HCT116 (cell line): ENCODE measurements around the gene TMIGD3. TPM values are rescaled to one million over a fixed set of nuclear protein-coding genes. Genes with fewer than 3 reads are reported as not detected.

Source experiments
- ATAC-seq: fragments of 200-7000 bp; cut with Tn5 transposase; 2 replicates; pipeline ENCODE4 v1.9.1; 2020; ENCODE audit warnings: mild to moderate bottlenecking, moderate library complexity
- BruUV-seq: library from RNA; stranded (reverse); fragments of 400-500 nt; replicated peaks from 2 replicates; lab custom pipeline; 2021; lab: Mats Ljungman, UMichigan
- CTCF ChIA-PET: fragments of 300-600 bp; sonication (Branson Sonifier 250); formaldehyde crosslinking; loops from one replicate; lab custom pipeline; 2021; ENCODE audit warnings: antibody characterized with exemption; lab: Charles Lee
- POLR2A ChIA-PET: fragments of 300-600, 350-600 bp; sonication (Branson Sonifier 250); formaldehyde crosslinking; loops from one replicate; lab custom pipeline; 2021; ENCODE audit warnings: antibody characterized with exemption; lab: Charles Lee
- RAD21 ChIA-PET, 2 experiments: fragments of 300-600 bp; sonication (Branson Sonifier 250); formaldehyde crosslinking; loops; one replicate each; lab custom pipeline; 2023; ENCODE audit warnings: low total read pairs in 2 of 2; ENCODE audit not compliant: uncharacterized antibody in 2 of 2, unreplicated experiment in 2 of 2, low non-redundant PET in 1 of 2; lab: Charles Lee
- DNase-seq: peaks from one replicate; pipeline ENCODE4 v3.0.0-alpha.2; 2010; ENCODE audit warnings: low read depth, low spot score
- H2AFZ ChIP-seq: fragments of 200-600 bp; shearing (Covaris generic), sonication (generic); 2 replicates; pipeline ENCODE4 v1.6.1; 2017; ENCODE audit warnings: low read depth, mixed run types, mixed read lengths, antibody characterized with exemption, low read length; ENCODE audit not compliant: poor library complexity, severe bottlenecking
- H3K27ac ChIP-seq: 2 replicates; pipeline ENCODE4 v1.5.1; 2012; ENCODE audit warnings: low read depth, low read length
- H3K27me3 ChIP-seq: fragments of 200-600 bp; sonication (generic); 2 replicates; pipeline ENCODE4 v1.6.1; 2016; ENCODE audit warnings: mixed run types, low read length, mixed read lengths; ENCODE audit not compliant: insufficient read depth
- H3K36me3 ChIP-seq, 2 experiments: fragments of 200-500 bp in 1 of 2; fragments of 200-600 bp in 1 of 2; sonication (Bioruptor generic) in 1 of 2; sonication (generic) in 1 of 2; 2 replicates each; pipeline versions ENCODE4 v1.5.1 to v1.6.1; 2014 to 2016; ENCODE audit warnings: low read length in 2 of 2, inconsistent platforms in 1 of 2, mixed read lengths in 1 of 2, mixed run types in 1 of 2; ENCODE audit not compliant: insufficient read depth in 2 of 2, control insufficient read depth in 1 of 2
- H3K4me1 ChIP-seq, 2 experiments: fragments of 200-600 bp in 1 of 2; sonication (generic) in 1 of 2; 2 replicates each; pipeline versions ENCODE4 v1.5.1 to v1.6.1; 2012 to 2017; ENCODE audit warnings: low read length in 2 of 2, inconsistent platforms in 1 of 2, mild to moderate bottlenecking in 1 of 2, mixed read lengths in 1 of 2, mixed run types in 1 of 2, moderate library complexity in 1 of 2; ENCODE audit not compliant: insufficient read depth in 2 of 2, control insufficient read depth in 1 of 2
- H3K4me2 ChIP-seq: fragments of 200-600 bp; sonication (generic); 2 replicates; pipeline ENCODE4 v1.6.1; 2017; ENCODE audit warnings: mixed run types, low read length, mixed read lengths
- H3K4me3 ChIP-seq, 2 experiments: fragments of 200-600 bp in 1 of 2; sonication (generic) in 1 of 2; replicated peaks in 1 of 2; 2 replicates each; pipeline ENCODE4 v1.5.1; 2011 to 2016; ENCODE audit warnings: low read length in 2 of 2, control low read depth in 1 of 2, low read depth in 1 of 2, mild to moderate bottlenecking in 1 of 2, mixed read lengths in 1 of 2, mixed run types in 1 of 2
- H3K79me2 ChIP-seq: fragments of 200-600 bp; sonication (generic); 2 replicates; pipeline ENCODE4 v1.6.1; 2017; ENCODE audit warnings: mild to moderate bottlenecking, mixed run types, low read length, moderate library complexity, mixed read lengths; ENCODE audit not compliant: insufficient read depth
- H3K9ac ChIP-seq: fragments of 200-600 bp; sonication (generic); 2 replicates; pipeline ENCODE4 v1.6.1; 2016; ENCODE audit warnings: low read length, mixed read lengths
- H3K9me2 ChIP-seq: fragments of 200-600 bp; sonication (generic), shearing (Covaris generic); 2 replicates; pipeline ENCODE4 v1.6.1; 2017; ENCODE audit warnings: mixed run types, mild to moderate bottlenecking, moderate library complexity; ENCODE audit not compliant: insufficient read depth
- H3K9me3 ChIP-seq, 2 experiments: fragments of 200-500 bp in 1 of 2; fragments of 200-600 bp in 1 of 2; sonication (Bioruptor generic) in 1 of 2; sonication (generic) in 1 of 2; 2 replicates each; pipeline ENCODE4 v1.6.1; 2014 to 2017; ENCODE audit warnings: low read length in 2 of 2, mixed read lengths in 2 of 2, inconsistent platforms in 1 of 2, low read depth in 1 of 2, mild to moderate bottlenecking in 1 of 2, mixed run types in 1 of 2, moderate library complexity in 1 of 2; ENCODE audit not compliant: control insufficient read depth in 1 of 2, insufficient read depth in 1 of 2
- H4K20me1 ChIP-seq: fragments of 200-600 bp; sonication (generic), shearing (Covaris generic); 2 replicates; pipeline ENCODE4 v1.6.1; 2017; ENCODE audit warnings: mixed run types, mild to moderate bottlenecking, moderate library complexity; ENCODE audit not compliant: insufficient read depth
- CBX3 ChIP-seq: IDR thresholded peaks from 2 replicates; pipeline ENCODE4 v1.6.1; 2012; ENCODE audit warnings: low read depth
- EGR1 ChIP-seq: IDR thresholded peaks from 2 replicates; pipeline ENCODE4 v1.6.1; 2012; ENCODE audit warnings: low read depth
- ELF1 ChIP-seq: IDR thresholded peaks from 2 replicates; pipeline ENCODE4 v1.6.1; 2012; ENCODE audit warnings: low read depth, borderline replicate concordance
- EZH2 ChIP-seq: fragments of 200-600 bp; sonication (generic); IDR thresholded peaks from 2 replicates; pipeline ENCODE4 v1.6.1; 2017; ENCODE audit warnings: antibody characterized with exemption, mixed run types
- EZH2phosphoT487 ChIP-seq: fragments of 200-600 bp; IDR thresholded peaks from 2 replicates; pipeline ENCODE4 v1.6.1; 2018; ENCODE audit warnings: antibody characterized with exemption, borderline replicate concordance
- FOSL1 ChIP-seq: IDR thresholded peaks from 2 replicates; pipeline ENCODE4 v1.6.1; 2012; ENCODE audit warnings: low read depth
- POLR2A ChIP-seq: IDR thresholded peaks from 2 replicates; pipeline ENCODE4 v1.7.0; 2011; ENCODE audit warnings: borderline replicate concordance; ENCODE audit not compliant: insufficient read depth, insufficient read length; ENCODE audit errors: extremely low read depth
- POLR2AphosphoS5 ChIP-seq: IDR thresholded peaks from 2 replicates; pipeline ENCODE4 v1.6.1; 2011; ENCODE audit warnings: mild to moderate bottlenecking, low read depth, low read length, moderate library complexity
- RAD21 ChIP-seq: IDR thresholded peaks from 2 replicates; pipeline ENCODE4 v1.6.1; 2012; ENCODE audit warnings: low read depth, mild to moderate bottlenecking
- SIN3A ChIP-seq: IDR thresholded peaks from 2 replicates; pipeline ENCODE4 v1.6.1; 2012; ENCODE audit warnings: low read depth
- TCF7L2 ChIP-seq: IDR thresholded peaks from 2 replicates; pipeline ENCODE4 v1.7.0; 2011; ENCODE audit warnings: borderline replicate concordance, inconsistent platforms; ENCODE audit not compliant: insufficient read depth, insufficient read length; ENCODE audit errors: extremely low read depth
- ZFX ChIP-seq: fragments of 450-650 bp; IDR thresholded peaks from 2 replicates; pipeline ENCODE4 v1.6.1; 2017
- ZNF274 ChIP-seq: fragments of 200-500 bp; sonication (Bioruptor generic); IDR thresholded peaks from 2 replicates; pipeline ENCODE4 v1.6.1; 2014; ENCODE audit warnings: mild to moderate bottlenecking, low read depth, low read length, inconsistent platforms
- intact Hi-C: fragments of 100-400 bp; cut with micrococcal nuclease; formaldehyde crosslinking; loops from 2 replicates; pipeline ENCODE4 v1.10.0; 2022
- total RNA-seq: library from RNA; stranded (reverse); gene quantifications from one replicate; pipeline ENCODE4 v1.2.1, GENCODE V29; 2021; ENCODE audit not compliant: unreplicated experiment
- TF ChIP-seq, protein P1 (sequence below): IDR thresholded peaks from 2 replicates; pipeline ENCODE4 v1.6.1; 2012; ENCODE audit warnings: low read depth
- TF ChIP-seq, protein P2 (sequence below): IDR thresholded peaks from 2 replicates; pipeline ENCODE4 v1.6.1; 2012
- TF ChIP-seq, protein P3 (sequence below), 3 experiments: fragments of 200-600 bp in 1 of 3; sonication (generic) in 1 of 3; IDR thresholded peaks in 2 of 3; conservative IDR thresholded peaks in 1 of 3; 2 replicates each; pipeline ENCODE4 v1.5.1; 2012 to 2017; ENCODE audit warnings: low read depth in 2 of 3, low read length in 2 of 3, antibody characterized with exemption in 1 of 3, borderline replicate concordance in 1 of 3, control low read depth in 1 of 3, mild to moderate bottlenecking in 1 of 3, mixed read lengths in 1 of 3, mixed run types in 1 of 3, moderate library complexity in 1 of 3; ENCODE audit not compliant: insufficient read depth in 1 of 3
- TF ChIP-seq, protein P4 (sequence below): IDR thresholded peaks from 2 replicates; pipeline ENCODE4 v1.6.1; 2012

TMIGD3 gene
- total RNA-seq, 1 experiment from 2014 or later = not detected

DNA sequence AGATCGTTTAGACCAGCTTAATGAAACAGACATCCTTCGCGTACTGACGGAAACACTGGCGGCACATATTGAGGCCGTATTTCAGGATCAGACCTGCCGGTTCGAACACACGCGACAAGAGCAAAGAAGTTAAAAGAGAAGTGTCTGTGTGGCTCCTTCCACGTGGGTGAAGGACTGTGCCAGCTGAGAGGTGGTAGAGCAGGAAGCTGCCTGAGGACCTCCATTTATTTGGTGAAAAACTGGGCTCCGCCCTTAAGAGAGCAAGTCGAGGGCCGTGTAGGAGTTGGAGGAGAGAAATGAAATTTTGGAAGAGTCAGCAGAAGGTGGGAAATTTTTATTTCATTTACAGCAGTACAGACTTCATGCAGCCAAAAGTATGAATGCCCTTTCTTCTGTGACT lies 38.8 kb upstream of the TMIGD3 start:
- H3K4me3 ChIP-seq = no peak overlapping the region
- no TSS peak for BruUV-seq

More for the DNA sequence above, 38.8 kb upstream of the TMIGD3 start:
- TF ChIP-seq CBX3 (no peak), EZH2 (no peak), RAD21 (no peak), POLR2AphosphoS5 (no peak), EGR1 (no peak), TCF7L2 (no peak), POLR2A (no peak), FOSL1 (no peak), SIN3A (no peak), EZH2phosphoT487 (no peak), ZFX (no peak), ZNF274 (no peak), ELF1 (no peak)
- TF ChIP-seq, protein P1, sequence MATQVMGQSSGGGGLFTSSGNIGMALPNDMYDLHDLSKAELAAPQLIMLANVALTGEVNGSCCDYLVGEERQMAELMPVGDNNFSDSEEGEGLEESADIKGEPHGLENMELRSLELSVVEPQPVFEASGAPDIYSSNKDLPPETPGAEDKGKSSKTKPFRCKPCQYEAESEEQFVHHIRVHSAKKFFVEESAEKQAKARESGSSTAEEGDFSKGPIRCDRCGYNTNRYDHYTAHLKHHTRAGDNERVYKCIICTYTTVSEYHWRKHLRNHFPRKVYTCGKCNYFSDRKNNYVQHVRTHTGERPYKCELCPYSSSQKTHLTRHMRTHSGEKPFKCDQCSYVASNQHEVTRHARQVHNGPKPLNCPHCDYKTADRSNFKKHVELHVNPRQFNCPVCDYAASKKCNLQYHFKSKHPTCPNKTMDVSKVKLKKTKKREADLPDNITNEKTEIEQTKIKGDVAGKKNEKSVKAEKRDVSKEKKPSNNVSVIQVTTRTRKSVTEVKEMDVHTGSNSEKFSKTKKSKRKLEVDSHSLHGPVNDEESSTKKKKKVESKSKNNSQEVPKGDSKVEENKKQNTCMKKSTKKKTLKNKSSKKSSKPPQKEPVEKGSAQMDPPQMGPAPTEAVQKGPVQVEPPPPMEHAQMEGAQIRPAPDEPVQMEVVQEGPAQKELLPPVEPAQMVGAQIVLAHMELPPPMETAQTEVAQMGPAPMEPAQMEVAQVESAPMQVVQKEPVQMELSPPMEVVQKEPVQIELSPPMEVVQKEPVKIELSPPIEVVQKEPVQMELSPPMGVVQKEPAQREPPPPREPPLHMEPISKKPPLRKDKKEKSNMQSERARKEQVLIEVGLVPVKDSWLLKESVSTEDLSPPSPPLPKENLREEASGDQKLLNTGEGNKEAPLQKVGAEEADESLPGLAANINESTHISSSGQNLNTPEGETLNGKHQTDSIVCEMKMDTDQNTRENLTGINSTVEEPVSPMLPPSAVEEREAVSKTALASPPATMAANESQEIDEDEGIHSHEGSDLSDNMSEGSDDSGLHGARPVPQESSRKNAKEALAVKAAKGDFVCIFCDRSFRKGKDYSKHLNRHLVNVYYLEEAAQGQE = no peak
- TF ChIP-seq, protein P2, sequence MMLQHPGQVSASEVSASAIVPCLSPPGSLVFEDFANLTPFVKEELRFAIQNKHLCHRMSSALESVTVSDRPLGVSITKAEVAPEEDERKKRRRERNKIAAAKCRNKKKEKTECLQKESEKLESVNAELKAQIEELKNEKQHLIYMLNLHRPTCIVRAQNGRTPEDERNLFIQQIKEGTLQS = no peak
- TF ChIP-seq, protein P3, sequence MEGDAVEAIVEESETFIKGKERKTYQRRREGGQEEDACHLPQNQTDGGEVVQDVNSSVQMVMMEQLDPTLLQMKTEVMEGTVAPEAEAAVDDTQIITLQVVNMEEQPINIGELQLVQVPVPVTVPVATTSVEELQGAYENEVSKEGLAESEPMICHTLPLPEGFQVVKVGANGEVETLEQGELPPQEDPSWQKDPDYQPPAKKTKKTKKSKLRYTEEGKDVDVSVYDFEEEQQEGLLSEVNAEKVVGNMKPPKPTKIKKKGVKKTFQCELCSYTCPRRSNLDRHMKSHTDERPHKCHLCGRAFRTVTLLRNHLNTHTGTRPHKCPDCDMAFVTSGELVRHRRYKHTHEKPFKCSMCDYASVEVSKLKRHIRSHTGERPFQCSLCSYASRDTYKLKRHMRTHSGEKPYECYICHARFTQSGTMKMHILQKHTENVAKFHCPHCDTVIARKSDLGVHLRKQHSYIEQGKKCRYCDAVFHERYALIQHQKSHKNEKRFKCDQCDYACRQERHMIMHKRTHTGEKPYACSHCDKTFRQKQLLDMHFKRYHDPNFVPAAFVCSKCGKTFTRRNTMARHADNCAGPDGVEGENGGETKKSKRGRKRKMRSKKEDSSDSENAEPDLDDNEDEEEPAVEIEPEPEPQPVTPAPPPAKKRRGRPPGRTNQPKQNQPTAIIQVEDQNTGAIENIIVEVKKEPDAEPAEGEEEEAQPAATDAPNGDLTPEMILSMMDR (IDR thresholded peaks at IDR 0.05 in 2 of 3, conservative IDR thresholded peaks at IDR 0.05 in 1 of 3; ENCODE audit: borderline replicate concordance in 1 of 3, insufficient read depth in 1 of 3, low read depth in 2 of 3, low read length in 2 of 3) = no peak
- TF ChIP-seq, protein P4, sequence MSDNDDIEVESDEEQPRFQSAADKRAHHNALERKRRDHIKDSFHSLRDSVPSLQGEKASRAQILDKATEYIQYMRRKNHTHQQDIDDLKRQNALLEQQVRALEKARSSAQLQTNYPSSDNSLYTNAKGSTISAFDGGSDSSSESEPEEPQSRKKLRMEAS = no peak
- Histone ChIP-seq H3K9me2 (no peaks in the 10 kb centered on the region), H3K79me2 (no peaks in the 10 kb centered on the region), H4K20me1 (no peaks in the 10 kb centered on the region), H3K4me2 (peak overlapping the region; percentile 48), H2AFZ (peak overlapping the region; percentile 65), H3K27me3 (no peaks in the 10 kb centered on the region), H3K9ac (no peak overlapping the region), H3K36me3 (no peaks in the 10 kb centered on the region), H3K4me1 (peaks cover 0 to 19% of the 10 kb centered on the region in 2 experiments; a peak in 2 of 4 replicates), H3K9me3 (no peaks in the 10 kb centered on the region), H3K27ac (no peak overlapping the region)
- DNase-seq (no peak), ATAC-seq (peak; percentile 34; the same call in 1 of the 2 replicates)
- CTCF ChIA-PET = interaction anchor here (0.6 kb wide), 1 partner anchor 34 kb away, joined by 4 read pairs; no protein-coding TSS in a partner anchor
- POLR2A ChIA-PET = no interaction called here
- RAD21 ChIA-PET = interaction anchor here in 1 of 2 experiments (0.6 kb wide), 1 partner anchor 78 kb away, joined by 4 read pairs; no protein-coding TSS in a partner anchor
- intact Hi-C loops = no loop called here
